Measurements from ENCODE around the gene CCDC188.

CCDC188 gene

GRCh38 chr22:20147237-20147988 lies 3.4 kb downstream of the CCDC188 start:
- DNase-seq = no peak

DNA sequence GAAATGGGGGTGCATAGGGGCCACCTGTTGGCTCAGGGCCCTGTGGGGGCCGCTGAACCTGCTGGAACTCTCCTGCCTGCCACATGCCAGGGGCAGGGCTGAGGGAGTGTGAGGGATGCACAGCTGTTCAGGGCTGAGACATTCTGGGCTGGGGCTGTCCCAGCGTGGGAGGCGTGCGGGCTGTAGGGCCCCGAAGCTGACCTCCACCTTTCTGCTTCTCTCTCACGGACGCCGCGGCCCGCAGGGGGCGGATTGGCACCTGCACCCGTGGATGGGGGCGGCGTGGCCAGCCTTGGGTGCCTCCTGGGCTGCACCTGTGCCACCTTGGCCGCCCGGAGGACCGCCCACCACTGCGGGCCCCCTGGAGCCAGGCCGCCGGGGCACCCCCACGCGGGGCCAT lies 4.1 kb downstream of the CCDC188 start:
- no peak for DNase-seq

GRCh38 chr22:20145832-20146223 lies 5.0 kb downstream of the CCDC188 start:
- no peak for DNase-seq

GRCh38 chr22:20145206-20145831 lies 5.5 kb downstream of the CCDC188 start:
- no peak for DNase-seq

- DNase-seq = no peak
These were observed 6.8 kb downstream of the CCDC188 start for GRCh38 chr22:20143883-20144665.

GRCh38 chr22:20142711-20143621 lies 7.9 kb downstream of the CCDC188 start:
- no peak for DNase-seq

GRCh38 chr22:20141186-20142077 lies 9.4 kb downstream of the CCDC188 start:
- DNase-seq = no peak

- no peak for DNase-seq
These were observed 10.3 kb downstream of the CCDC188 start for GRCh38 chr22:20140521-20140964.

DNA sequence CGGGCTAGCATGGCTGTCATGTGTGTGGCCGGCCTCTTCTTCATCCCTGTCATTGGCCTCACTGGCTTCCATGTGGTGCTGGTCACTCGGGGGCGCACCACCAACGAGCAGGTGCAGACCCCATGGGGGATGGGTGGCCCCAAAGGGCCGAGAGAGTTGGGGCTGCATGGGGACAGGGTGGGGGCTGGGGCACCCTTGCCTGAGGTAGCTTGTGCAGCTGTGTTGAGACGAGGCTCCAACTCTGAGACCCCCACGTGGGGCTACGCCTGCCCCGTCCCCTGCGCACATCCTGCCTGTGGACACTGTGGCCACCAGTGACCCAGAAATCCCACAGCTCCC lies 10.8 kb downstream of the CCDC188 start:
- no peak for DNase-seq

GRCh38 chr22:20139391-20140106 lies 11.3 kb downstream of the CCDC188 start:
- no peak for DNase-seq

GRCh38 chr22:20138868-20139267 lies 12.0 kb downstream of the CCDC188 start:
- no peak for DNase-seq

- DNase-seq = no peak
These were observed 12.5 kb downstream of the CCDC188 start for GRCh38 chr22:20138417-20138738.

GRCh38 chr22:20137671-20138416 lies 13.0 kb downstream of the CCDC188 start:
- no peak for DNase-seq

- no peak for DNase-seq
These were observed 13.7 kb downstream of the CCDC188 start for GRCh38 chr22:20137113-20137512.

- DNase-seq = no peak
These were observed 14.3 kb downstream of the CCDC188 start for GRCh38 chr22:20136603-20136873.

GRCh38 chr22:20135806-20136602 lies 14.9 kb downstream of the CCDC188 start:
- DNase-seq = no peak

DNA sequence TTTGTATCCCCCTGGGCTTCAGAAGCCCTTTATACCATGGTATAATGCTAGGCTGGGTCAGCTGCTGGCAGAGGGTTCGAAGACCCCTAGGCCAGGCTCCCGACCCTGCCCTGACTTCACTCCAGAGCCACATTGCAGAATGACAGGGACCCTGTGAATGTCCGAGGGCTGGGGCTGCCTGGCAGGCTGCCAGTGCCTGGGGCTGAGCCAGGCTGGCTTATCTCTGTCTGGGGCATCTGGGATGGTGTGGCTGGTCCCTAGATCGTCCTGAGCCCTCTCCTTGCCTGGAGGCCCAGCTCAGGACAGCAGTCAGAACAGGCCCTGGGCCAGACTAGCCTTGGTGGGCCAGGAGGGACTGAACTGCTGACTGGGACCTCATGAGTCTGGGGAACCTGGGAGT lies 15.6 kb downstream of the CCDC188 start:
- DNase-seq = no peak

GRCh38 chr22:20133930-20134549 lies 16.8 kb downstream of the CCDC188 start:
- DNase-seq = no peak

GRCh38 chr22:20132686-20133246 lies 18.1 kb downstream of the CCDC188 start:
- no peak for DNase-seq
